HepG2 (cell line): Measurements from ENCODE around the gene SOAT2.

Source experiments
- FOXA1 ChIP-seq, 2 experiments: fragments of 450-650 bp in 1 of 2; sonication (generic) in 1 of 2; formaldehyde crosslinking in 1 of 2; IDR thresholded peaks; 2 replicates each; pipeline versions ENCODE4 v1.4.0 to v1.6.1; 2016 to 2020; ENCODE audit warnings: missing genetic modification reagents in 1 of 2
- MLX ChIP-seq: IDR thresholded peaks from 2 replicates; pipeline ENCODE4 v1.6.1; 2016
- RAD21 ChIP-seq: fragments of 450-650 bp; formaldehyde crosslinking; IDR thresholded peaks from 2 replicates; pipeline ENCODE4 v1.5.0; 2020; ENCODE audit warnings: mild to moderate bottlenecking
- ZFP36L2 ChIP-seq: sonication (generic); formaldehyde crosslinking; IDR thresholded peaks from 2 replicates; pipeline ENCODE4 v1.4.0; 2020; ENCODE audit warnings: missing genetic modification reagents
- TF ChIP-seq, protein P1 (sequence below): sonication (generic); formaldehyde crosslinking; IDR thresholded peaks from 2 replicates; pipeline ENCODE4 v1.5.0; 2020; ENCODE audit warnings: mild to moderate bottlenecking, missing genetic modification reagents, moderate library complexity

GRCh38 chr12:53166837-53167236 is 63.6 kb downstream of the SOAT2 start:
- TF ChIP-seq RAD21 (CRISPR knock-in tag) (no peak), ZFP36L2 (CRISPR knock-in tag) (no peak), MLX (CRISPR knock-in tag) (no peak), FOXA1 (IDR thresholded peaks at IDR 0.05) (no peak), FOXA1 (CRISPR knock-in tag; IDR thresholded peaks at IDR 0.05) (no peak)
- TF ChIP-seq, protein P1, sequence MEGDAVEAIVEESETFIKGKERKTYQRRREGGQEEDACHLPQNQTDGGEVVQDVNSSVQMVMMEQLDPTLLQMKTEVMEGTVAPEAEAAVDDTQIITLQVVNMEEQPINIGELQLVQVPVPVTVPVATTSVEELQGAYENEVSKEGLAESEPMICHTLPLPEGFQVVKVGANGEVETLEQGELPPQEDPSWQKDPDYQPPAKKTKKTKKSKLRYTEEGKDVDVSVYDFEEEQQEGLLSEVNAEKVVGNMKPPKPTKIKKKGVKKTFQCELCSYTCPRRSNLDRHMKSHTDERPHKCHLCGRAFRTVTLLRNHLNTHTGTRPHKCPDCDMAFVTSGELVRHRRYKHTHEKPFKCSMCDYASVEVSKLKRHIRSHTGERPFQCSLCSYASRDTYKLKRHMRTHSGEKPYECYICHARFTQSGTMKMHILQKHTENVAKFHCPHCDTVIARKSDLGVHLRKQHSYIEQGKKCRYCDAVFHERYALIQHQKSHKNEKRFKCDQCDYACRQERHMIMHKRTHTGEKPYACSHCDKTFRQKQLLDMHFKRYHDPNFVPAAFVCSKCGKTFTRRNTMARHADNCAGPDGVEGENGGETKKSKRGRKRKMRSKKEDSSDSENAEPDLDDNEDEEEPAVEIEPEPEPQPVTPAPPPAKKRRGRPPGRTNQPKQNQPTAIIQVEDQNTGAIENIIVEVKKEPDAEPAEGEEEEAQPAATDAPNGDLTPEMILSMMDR (CRISPR knock-in tag), result no peak
